Right lobe of liver (tissue), 4 donors: Measurements from ENCODE around the gene GNAI3.

Experiments
- CTCF ChIP-seq, 4 donors: fragments of 200-600 bp in 3 of 4; fragments of 450-650 bp in 1 of 4; IDR thresholded peaks; one replicate each; pipeline versions ENCODE4 v1.5.1 to v1.8.0; 2016 to 2022; ENCODE audit warnings: antibody characterized with exemption in 4 of 4, mild to moderate bottlenecking in 2 of 4
- POLR2A ChIP-seq: fragments of 450-650 bp; IDR thresholded peaks from one replicate; pipeline ENCODE4 v1.6.1; 2017; ENCODE audit warnings: antibody characterized with exemption, mild to moderate bottlenecking
- donor health status: DM: no; HTN: no; CAD: no.
- donor health status: DM: no; HTN: no; CAD: no.
- donor health status: DM: no; HTN: yes; CAD: no.

GRCh38 chr1:109625176-109625575 is 76.8 kb downstream of the GNAI3 start:
- TF ChIP-seq CTCF (IDR thresholded peaks at IDR 0.05), result no peak
- no peak for TF ChIP-seq POLR2A
